HG03025 (cell line): ENCODE measurements around the gene TSPAN8.
"Not testable (repeated sequence)": the region's sequence is repeated elsewhere in the genome, so short reads cannot be mapped to it uniquely, and the experiment has no call there.

Experiments
- ATAC-seq: cut with Tn5 transposase; IDR thresholded peaks from one replicate; pipeline ENCODE4 v1.9.1; 2021; ENCODE audit warnings: mild to moderate bottlenecking, moderate library complexity; ENCODE audit not compliant: unreplicated experiment, low FRiP score

The TSPAN8 gene

GRCh38 chr12:71164568-71165197, 6.9 kb upstream of the TSPAN8 start:
- no peak for ATAC-seq

GRCh38 chr12:71164166-71164565, 6.4 kb upstream of the TSPAN8 start:
- ATAC-seq = no peak

GRCh38 chr12:71162832-71163763, 5.3 kb upstream of the TSPAN8 start:
- no peak for ATAC-seq

GRCh38 chr12:71161591-71161990, 3.8 kb upstream of the TSPAN8 start:
- ATAC-seq = no peak

GRCh38 chr12:71160585-71160984, 2.8 kb upstream of the TSPAN8 start:
- no peak for ATAC-seq

GRCh38 chr12:71159878-71160277, 2.1 kb upstream of the TSPAN8 start:
- no peak for ATAC-seq

GRCh38 chr12:71159264-71159663, 1.5 kb upstream of the TSPAN8 start:
- no peak for ATAC-seq

- no peak for ATAC-seq
Observed at GRCh38 chr12:71158361-71158882, 623 bp upstream of the TSPAN8 start.

GRCh38 chr12:71155225-71155624, 2.6 kb downstream of the TSPAN8 start:
- no peak for ATAC-seq

- ATAC-seq = no peak
Observed at GRCh38 chr12:71152851-71153250, 4.9 kb downstream of the TSPAN8 start.

- ATAC-seq = not testable (repeated sequence)
Observed at GRCh38 chr12:71150041-71150440, 7.8 kb downstream of the TSPAN8 start.

- ATAC-seq = no peak
Observed at GRCh38 chr12:71144682-71145081, 13.1 kb downstream of the TSPAN8 start.

GRCh38 chr12:71142956-71143355, 14.8 kb downstream of the TSPAN8 start:
- ATAC-seq = no peak

GRCh38 chr12:71142016-71142415, 15.8 kb downstream of the TSPAN8 start:
- no peak for ATAC-seq

- ATAC-seq = no peak
Observed at GRCh38 chr12:71141378-71141926, 16.3 kb downstream of the TSPAN8 start.

GRCh38 chr12:71139153-71139735, 18.6 kb downstream of the TSPAN8 start:
- no peak for ATAC-seq

GRCh38 chr12:71138011-71138410, 19.8 kb downstream of the TSPAN8 start:
- no peak for ATAC-seq

- ATAC-seq = no peak
Observed at GRCh38 chr12:71135812-71136176, 22.0 kb downstream of the TSPAN8 start.

GRCh38 chr12:71135077-71135811, 22.6 kb downstream of the TSPAN8 start:
- ATAC-seq = no peak

- ATAC-seq = no peak
Observed at GRCh38 chr12:71134405-71134804, 23.4 kb downstream of the TSPAN8 start.
